Stomach (tissue), 4 donors: ENCODE data around the gene MST1.

ENCODE experiments used
- CTCF ChIP-seq, 7 experiments: fragments of 450-650 bp in 4 of 7; fragments of 200-600 bp in 3 of 7; sonication (generic) in 3 of 7; IDR thresholded peaks; one replicate each; pipeline ENCODE4 v1.5.1; 2016 to 2019; ENCODE audit warnings: antibody characterized with exemption in 7 of 7, control low read depth in 2 of 7, mild to moderate bottlenecking in 1 of 7
- EP300 ChIP-seq: sonication (generic); formaldehyde crosslinking; IDR thresholded peaks from one replicate; pipeline ENCODE4 v1.6.1; 2017; ENCODE audit warnings: antibody characterized with exemption
- POLR2A ChIP-seq, 4 donors: fragments of 450-650 bp; IDR thresholded peaks; one replicate each; pipeline ENCODE4 v1.6.1; 2016; ENCODE audit warnings: antibody characterized with exemption in 4 of 4, control low read depth in 2 of 4, mild to moderate bottlenecking in 1 of 4, moderate library complexity in 1 of 4
- POLR2AphosphoS5 ChIP-seq, 3 donors: sonication (generic); formaldehyde crosslinking; IDR thresholded peaks; one replicate each; pipeline ENCODE4 v1.6.1; 2016; ENCODE audit warnings: antibody characterized with exemption in 3 of 3

DNA sequence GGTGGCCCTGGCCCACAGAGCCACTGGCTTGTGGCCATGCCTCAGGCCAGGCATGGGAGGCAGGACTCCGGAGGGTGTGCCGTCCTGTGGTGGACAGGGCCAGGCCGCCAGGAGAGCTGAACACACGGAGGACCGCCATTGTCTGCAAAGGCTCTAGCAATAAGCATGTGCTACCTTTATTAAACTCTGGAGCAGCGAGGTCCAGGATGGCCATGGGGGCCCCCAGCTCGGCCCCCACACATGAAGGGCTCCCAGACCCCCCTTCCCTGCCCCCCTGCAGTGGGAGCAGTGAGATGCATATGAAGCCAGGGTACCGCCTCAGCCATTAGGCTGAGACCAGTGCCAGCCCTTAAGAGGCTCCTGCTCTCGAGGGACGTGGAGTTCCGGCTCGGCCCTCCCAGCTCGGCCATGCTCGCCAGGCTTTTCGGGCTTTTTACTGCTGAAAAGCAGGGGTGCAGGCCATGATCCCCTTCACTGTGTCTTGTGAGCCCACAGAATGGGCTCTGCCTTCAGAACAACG is 27.5 kb upstream of the MST1 start:
- TF ChIP-seq POLR2AphosphoS5 (IDR thresholded peaks at IDR 0.05) (no peak), EP300 (no peak), CTCF (IDR thresholded peaks at IDR 0.05) (no peak), POLR2A (IDR thresholded peaks at IDR 0.05) (no peak)
